GM12872 (cell line): Measurements from ENCODE around the gene TMEM184B.

Source experiments
- TF ChIP-seq, protein P1 (sequence below): IDR thresholded peaks from 3 replicates; pipeline ENCODE4 v1.5.1; 2011; ENCODE audit warnings: low read depth, mild to moderate bottlenecking, low read length, moderate library complexity; ENCODE audit not compliant: insufficient read depth

Gene TMEM184B

GRCh38 chr22:38173641-38173906 lies 99.2 kb downstream of the TMEM184B start:
- TF ChIP-seq, protein P1, sequence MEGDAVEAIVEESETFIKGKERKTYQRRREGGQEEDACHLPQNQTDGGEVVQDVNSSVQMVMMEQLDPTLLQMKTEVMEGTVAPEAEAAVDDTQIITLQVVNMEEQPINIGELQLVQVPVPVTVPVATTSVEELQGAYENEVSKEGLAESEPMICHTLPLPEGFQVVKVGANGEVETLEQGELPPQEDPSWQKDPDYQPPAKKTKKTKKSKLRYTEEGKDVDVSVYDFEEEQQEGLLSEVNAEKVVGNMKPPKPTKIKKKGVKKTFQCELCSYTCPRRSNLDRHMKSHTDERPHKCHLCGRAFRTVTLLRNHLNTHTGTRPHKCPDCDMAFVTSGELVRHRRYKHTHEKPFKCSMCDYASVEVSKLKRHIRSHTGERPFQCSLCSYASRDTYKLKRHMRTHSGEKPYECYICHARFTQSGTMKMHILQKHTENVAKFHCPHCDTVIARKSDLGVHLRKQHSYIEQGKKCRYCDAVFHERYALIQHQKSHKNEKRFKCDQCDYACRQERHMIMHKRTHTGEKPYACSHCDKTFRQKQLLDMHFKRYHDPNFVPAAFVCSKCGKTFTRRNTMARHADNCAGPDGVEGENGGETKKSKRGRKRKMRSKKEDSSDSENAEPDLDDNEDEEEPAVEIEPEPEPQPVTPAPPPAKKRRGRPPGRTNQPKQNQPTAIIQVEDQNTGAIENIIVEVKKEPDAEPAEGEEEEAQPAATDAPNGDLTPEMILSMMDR, result no peak

- TF ChIP-seq, protein P1, result no peak
These were observed 99.8 kb downstream of the TMEM184B start for GRCh38 chr22:38172832-38173640.

- TF ChIP-seq, protein P1, result no peak
These were observed 100.6 kb downstream of the TMEM184B start for GRCh38 chr22:38171927-38172831.

DNA sequence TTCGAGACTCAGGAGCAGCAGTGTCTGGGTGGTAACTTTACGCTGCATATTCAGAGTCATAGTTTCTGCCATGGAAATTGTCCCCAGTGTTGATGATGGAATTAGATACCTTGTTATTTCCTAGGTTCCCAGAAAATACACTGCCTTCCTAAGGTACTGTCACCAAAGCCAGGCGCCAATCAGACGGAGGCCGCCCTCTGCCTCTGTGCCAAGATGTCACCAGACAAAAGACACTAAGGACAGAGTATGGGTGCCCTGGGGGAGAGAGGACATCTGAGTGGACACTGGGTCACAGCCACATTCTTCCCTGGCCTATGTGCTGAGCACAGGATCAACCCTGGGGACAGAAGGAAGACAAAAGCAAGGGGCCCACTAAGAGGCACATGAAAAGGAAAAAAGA lies 102.3 kb downstream of the TMEM184B start:
- TF ChIP-seq, protein P1, result no peak
